ENCODE measurements around the gene HMCN2. TPM values are rescaled to one million over a fixed set of nuclear protein-coding genes. Genes with fewer than 3 reads are reported as not detected.

HMCN2 gene
- total RNA-seq, 1 experiment from 2014 or later, result 8.6 TPM

GRCh38 chr9:130229759-130230158 lies 35.8 kb upstream of the HMCN2 start:
- no peak for TF ChIP-seq CTCF (conservative IDR thresholded peaks at IDR 0.05)
- H2BK120ac ChIP-seq (ENCODE audit: low read depth, low read length, poor library complexity, severe bottlenecking), result no peak overlapping the region
- H3K27ac Mint-ChIP-seq, result no peak overlapping the region
- no peak overlapping the region for H3K9ac ChIP-seq (ENCODE audit: extremely low read depth, insufficient read length, low read length)
- no peak overlapping the region for H2AFZ ChIP-seq (ENCODE audit: low read length)
- H3K18ac ChIP-seq (ENCODE audit: insufficient read length, low read depth, low read length), result no peak overlapping the region
- H3K23ac ChIP-seq (ENCODE audit: insufficient read length, low read depth, low read length), result no peak overlapping the region
- H4K20me1 ChIP-seq (ENCODE audit: control insufficient read depth, insufficient read depth, insufficient read length), result no peaks in the 10 kb centered on the region
- H4K5ac ChIP-seq (ENCODE audit: insufficient read length, low read depth, low read length), result no peak overlapping the region
- H3K4me1 ChIP-seq (ENCODE audit: insufficient read depth, low read length), result no peaks in the 10 kb centered on the region
- DNase-seq, result no peak
- H4K8ac ChIP-seq (replicated peaks; ENCODE audit: insufficient read length, low read depth, low read length), result no peak overlapping the region
- H3K27me3 Mint-ChIP-seq (ENCODE audit: low read depth), result no peaks in the 10 kb centered on the region
- H3K4ac ChIP-seq (ENCODE audit: low read depth, low read length), result no peak overlapping the region
- H2BK5ac ChIP-seq (ENCODE audit: insufficient read length, low read length), result no peak overlapping the region
- H2BK15ac ChIP-seq (ENCODE audit: low read depth, low read length), result no peak overlapping the region
- H3K9me3 ChIP-seq (ENCODE audit: control insufficient read depth, low read depth, low read length), result peaks cover 13% of the 10 kb centered on the region
- no peaks in the 10 kb centered on the region for H3K79me2 ChIP-seq (ENCODE audit: insufficient read depth, low read length)
- H3K56ac ChIP-seq (ENCODE audit: insufficient read length, low read depth, low read length), result no peak overlapping the region
- H3K79me1 ChIP-seq (ENCODE audit: insufficient read depth, low read depth, low read length, poor library complexity, severe bottlenecking), result no peaks in the 10 kb centered on the region
- no peak overlapping the region for H2BK12ac ChIP-seq (ENCODE audit: insufficient read length, low read depth, low read length)
- H3K9me3 Mint-ChIP-seq, result peaks cover 3 to 6% of the 10 kb centered on the region in 2 experiments; a peak in 4 of 5 replicates
- no peaks in the 10 kb centered on the region for H3K23me2 ChIP-seq (ENCODE audit: insufficient read length, low read depth, low read length, poor library complexity, severe bottlenecking)
- no peaks in the 10 kb centered on the region for H3K27me3 ChIP-seq (ENCODE audit: insufficient read depth, low read length)
- H4K91ac ChIP-seq (ENCODE audit: insufficient read length, low read depth, low read length), result no peak overlapping the region
- no peak overlapping the region for H3K4me3 Mint-ChIP-seq
- peaks cover 34 to 51% (median 49%) of the 10 kb centered on the region in 3 experiments for H3K36me3 Mint-ChIP-seq (ENCODE audit: insufficient read depth in 1 of 3, low read depth in 3 of 3)
- WGBS (ENCODE audit: extremely low coverage, insufficient read length, low lambda C conversion rate), result no CpG with 5 or more reads among the region's 3 CpGs
- no peak overlapping the region for H3K4me2 ChIP-seq (ENCODE audit: insufficient read depth, insufficient read length, low read length)
- no peak overlapping the region for H3K27ac ChIP-seq (ENCODE audit: insufficient read length, low read depth, low read length)
- no peak overlapping the region for H2BK20ac ChIP-seq (ENCODE audit: low read depth, low read length, poor library complexity, severe bottlenecking)
- no peak overlapping the region for H3K14ac ChIP-seq (ENCODE audit: insufficient read depth, low read length)
- peaks cover 0 to 6% of the 10 kb centered on the region in 2 experiments; a peak in 2 of 4 replicates for H3K4me1 Mint-ChIP-seq
- H2AK5ac ChIP-seq (ENCODE audit: insufficient read length, low read length), result no peak overlapping the region
- H3T11ph ChIP-seq (ENCODE audit: low read length), result no peak overlapping the region

All from H9 (cell line).